ENCODE data around the gene EXOG. TPM values are rescaled to one million over a fixed set of nuclear protein-coding genes. Genes with fewer than 3 reads are reported as not detected.

Gene EXOG, protein sequence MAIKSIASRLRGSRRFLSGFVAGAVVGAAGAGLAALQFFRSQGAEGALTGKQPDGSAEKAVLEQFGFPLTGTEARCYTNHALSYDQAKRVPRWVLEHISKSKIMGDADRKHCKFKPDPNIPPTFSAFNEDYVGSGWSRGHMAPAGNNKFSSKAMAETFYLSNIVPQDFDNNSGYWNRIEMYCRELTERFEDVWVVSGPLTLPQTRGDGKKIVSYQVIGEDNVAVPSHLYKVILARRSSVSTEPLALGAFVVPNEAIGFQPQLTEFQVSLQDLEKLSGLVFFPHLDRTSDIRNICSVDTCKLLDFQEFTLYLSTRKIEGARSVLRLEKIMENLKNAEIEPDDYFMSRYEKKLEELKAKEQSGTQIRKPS
- 9.1 and 19.3 TPM in 2 replicates for total RNA-seq

DNA sequence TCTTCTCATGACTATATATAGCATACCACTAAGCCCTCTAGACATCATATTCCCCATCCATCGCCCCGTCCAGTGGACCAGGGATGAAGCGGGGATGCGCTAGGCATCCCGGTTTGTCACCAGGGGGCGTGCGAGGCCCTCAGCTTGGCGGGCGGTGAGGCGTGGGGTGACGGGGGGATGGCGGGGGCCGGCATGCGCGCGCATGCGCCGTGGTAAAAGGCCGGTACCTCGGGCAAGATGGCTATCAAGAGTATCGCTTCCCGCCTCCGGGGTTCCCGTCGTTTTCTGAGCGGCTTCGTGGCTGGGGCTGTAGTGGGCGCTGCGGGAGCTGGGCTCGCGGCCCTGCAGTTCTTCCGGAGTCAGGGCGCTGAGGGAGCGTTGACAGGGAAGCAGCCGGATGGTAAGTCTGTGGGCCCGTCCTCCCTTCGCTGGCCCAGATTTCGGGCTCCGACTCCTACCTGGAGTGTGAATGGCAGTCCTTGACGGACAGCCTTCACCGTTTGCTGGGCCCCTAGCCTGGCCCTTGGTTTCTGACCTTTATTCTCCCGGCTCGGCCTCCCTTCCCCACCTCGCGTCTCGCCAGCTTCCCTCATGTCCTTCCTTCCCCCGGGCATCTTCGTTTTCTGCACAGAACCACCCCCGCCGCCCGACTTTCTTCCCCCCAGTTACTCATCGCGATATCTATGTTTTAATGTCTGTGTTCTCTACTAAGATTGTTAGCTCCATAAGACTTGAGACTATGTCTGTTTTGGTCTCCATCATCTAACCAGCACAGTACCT is at the start of gene EXOG:
Gene EXOG (plus strand): TSS at position 210 of the 780 bp plus-strand sequence. CDS start 28 bp downstream, at position 238.

DNA sequence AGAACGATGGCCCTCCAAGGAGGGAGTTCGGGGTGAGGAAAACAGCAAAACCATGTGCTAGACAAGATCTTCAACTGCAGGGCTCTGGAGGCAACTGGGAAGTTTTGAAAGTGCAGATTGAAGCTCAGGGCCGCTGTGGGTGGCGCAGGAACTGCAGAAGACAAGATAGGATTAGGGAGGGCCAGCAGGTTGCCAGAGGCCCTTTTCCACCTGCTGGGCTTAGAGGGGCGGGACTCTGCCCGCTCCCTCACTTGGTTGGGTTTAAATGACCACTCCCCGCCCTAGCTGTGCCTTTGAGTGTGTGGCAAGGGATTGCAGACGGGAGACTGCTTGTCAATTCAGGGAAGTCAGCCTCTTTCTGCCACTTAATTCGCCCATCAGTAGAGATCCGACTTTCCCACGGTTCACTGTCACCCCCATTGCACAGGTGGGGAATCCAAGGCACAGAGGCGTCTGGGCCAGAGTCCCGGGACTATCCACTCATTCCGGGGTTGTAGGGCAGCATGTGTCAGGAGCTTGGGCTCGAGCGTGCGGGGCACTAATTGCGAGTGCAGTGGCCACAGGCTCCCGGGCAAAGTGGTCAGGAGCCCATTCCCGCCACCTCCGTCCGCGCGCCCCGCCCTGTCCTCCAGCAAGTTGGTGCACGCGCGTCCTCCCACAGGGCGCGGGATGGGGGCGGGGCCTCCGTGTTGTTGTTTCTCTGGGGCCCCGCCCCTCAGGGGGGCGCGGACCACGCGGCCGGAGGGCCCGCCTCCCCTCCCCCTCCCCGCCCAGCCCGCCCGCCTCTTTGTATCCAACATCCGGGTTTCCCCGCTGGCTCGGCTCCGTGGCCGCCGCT is 42.8 kb upstream of the EXOG start, which contains the start of gene ACVR2B:
Gene ACVR2B (plus strand): TSS at position 816 of the 838 bp plus-strand sequence. CDS start 433 bp downstream, outside the sequence.

Other genes starting within 250 kb of the EXOG start
- 0.73 and 1.2 TPM in 2 replicates for gene SLC22A13, start 230.5 kb upstream of the EXOG start, total RNA-seq
- 0.15 TPM in 1 of 2 replicates, not detected in the other for gene SLC22A14, start 214.0 kb upstream of the EXOG start, total RNA-seq
- gene XYLB, start 149.6 kb upstream of the EXOG start, total RNA-seq: 4.7 and 6.1 TPM in 2 replicates
- 1.8 and 2.0 TPM in 2 replicates for gene ACVR2B, start 42.5 kb upstream of the EXOG start, total RNA-seq
- 0.29 and 1.2 TPM in 2 replicates for gene SCN5A, start 153.3 kb downstream of the EXOG start, total RNA-seq

All from smooth muscle cell of trachea (primary cell).